ENCODE data around the gene ARHGEF28.

ARHGEF28 gene

GRCh38 chr5:73625944-73626811, at the start of gene ARHGEF28:
TSS of gene ARHGEF28 (plus strand) at chr5:73626196. CDS start at chr5:73684852, 58,656 bp downstream.
- DNase-seq (ENCODE audit: low read depth), result no peak

- DNase-seq (ENCODE audit: low read depth), result no peak
Measured at GRCh38 chr5:73582285-73583145, 43.5 kb upstream of the ARHGEF28 start.

- DNase-seq (ENCODE audit: low read depth), result no peak
Measured at GRCh38 chr5:73587923-73588322, 38.1 kb upstream of the ARHGEF28 start.

- DNase-seq (ENCODE audit: low read depth), result peak; percentile 7
Measured at GRCh38 chr5:73591102-73591695, 34.8 kb upstream of the ARHGEF28 start.

GRCh38 chr5:73591698-73592501, 34.1 kb upstream of the ARHGEF28 start:
- no peak for DNase-seq (ENCODE audit: low read depth)

DNA sequence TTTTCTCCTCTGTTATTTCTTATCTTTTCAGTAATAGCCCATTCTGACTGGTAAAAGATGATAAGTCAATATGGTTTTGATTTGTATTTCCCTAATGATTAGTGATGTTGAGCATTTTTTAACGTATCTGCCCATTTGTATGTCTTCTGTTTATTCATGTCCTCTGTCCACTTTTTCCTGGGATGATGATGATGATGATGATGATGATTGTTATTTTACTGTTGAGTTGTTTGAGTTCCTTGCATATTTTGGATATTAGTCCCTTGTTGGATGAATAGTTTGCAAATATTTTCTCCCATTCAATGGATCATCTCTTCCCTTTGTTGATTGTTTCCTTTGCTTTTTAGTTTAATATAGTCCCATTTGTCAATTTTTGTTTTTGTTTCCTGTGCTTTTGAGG, 33.4 kb upstream of the ARHGEF28 start:
- DNase-seq (ENCODE audit: low read depth), result no peak

GRCh38 chr5:73596705-73597328, 29.2 kb upstream of the ARHGEF28 start:
- DNase-seq (ENCODE audit: low read depth), result no peak

DNA sequence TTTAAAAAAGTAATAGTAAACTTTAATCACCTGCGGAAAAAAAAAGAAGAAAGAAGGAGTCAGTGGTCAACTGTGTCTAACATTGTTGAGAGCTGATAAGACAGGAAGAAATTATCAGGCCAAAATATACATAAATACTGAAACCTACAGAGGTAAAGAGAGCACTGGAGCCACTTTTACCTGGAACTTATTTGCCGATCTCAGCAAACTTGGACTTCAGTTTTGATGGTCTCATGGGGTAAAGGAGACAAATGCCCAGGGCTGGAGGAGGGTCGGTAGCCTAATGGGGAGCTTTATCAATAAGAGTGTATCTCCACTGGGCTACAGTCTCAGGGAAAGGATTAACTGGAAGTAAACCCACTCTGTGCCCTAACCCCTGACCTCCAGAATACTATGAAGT, 26.6 kb upstream of the ARHGEF28 start:
- DNase-seq (ENCODE audit: low read depth), result no peak

- no peak for DNase-seq (ENCODE audit: low read depth)
Measured at GRCh38 chr5:73603998-73604397, 22.0 kb upstream of the ARHGEF28 start.

DNA sequence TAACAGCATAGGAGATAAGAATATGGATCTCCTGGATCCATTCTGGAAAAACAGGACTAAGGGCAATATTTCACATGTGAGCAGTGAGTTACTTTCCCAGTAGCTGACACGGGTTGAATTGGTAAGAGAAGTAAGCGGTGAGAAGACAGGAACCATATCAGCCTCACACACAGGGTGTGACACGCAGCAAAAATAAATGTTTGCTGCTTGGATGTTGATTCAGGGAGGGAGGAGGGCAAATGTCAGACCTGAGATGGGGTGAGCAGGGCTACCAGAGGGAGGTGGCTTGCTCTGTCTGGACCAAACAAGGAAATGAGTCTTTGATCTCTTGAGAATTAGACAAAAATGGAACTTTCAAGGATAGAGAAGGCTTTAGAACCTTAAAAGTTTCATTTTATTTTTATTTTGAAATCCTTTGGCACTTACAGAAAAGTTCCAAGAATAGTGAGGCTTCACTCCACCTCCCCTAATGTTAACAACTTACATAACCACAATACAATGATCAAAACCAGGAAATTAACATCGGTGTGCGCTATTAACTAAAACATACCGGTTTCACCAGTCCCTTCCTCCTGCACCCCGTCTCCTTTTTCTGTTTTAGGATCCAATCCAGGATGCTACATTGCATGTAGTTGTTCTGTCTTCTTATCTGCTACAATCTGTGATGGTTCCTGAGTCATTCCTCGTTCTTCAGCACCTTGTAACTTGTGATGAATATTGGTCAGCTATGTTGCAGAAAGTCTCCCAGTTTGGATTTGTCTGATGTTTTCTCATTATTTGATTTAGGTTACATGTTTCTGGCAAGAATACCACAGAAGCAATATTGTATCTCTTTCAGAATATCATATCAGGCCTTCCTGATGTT, 20.5 kb upstream of the ARHGEF28 start:
- DNase-seq (ENCODE audit: low read depth), result no peak

DNA sequence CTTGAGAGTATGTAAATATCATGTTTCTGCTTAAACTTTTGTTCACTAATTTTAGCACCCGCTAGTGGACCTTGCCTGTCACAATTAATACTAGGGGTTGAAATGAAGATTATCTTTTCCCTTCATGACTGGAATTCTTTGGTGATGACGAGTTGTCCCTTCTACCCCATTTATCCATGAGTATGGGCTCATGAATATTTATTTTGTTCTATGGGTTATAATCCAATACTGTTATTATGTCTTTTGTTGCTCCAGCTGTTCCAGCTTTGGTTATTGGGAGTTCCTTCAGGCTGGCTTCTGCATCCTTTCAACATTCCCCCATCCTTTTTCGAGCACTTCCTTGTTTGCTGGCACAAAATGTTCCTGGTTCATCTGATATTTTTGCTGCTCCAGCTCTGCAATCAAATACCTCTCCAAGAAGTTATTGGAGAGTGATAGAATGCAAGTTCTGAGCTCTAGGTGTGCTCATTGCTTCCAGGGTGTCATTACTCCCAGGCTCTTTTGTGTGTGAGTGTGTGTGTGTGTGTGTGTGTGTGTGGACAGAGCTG, 19.7 kb upstream of the ARHGEF28 start:
- DNase-seq (ENCODE audit: low read depth), result no peak

DNA sequence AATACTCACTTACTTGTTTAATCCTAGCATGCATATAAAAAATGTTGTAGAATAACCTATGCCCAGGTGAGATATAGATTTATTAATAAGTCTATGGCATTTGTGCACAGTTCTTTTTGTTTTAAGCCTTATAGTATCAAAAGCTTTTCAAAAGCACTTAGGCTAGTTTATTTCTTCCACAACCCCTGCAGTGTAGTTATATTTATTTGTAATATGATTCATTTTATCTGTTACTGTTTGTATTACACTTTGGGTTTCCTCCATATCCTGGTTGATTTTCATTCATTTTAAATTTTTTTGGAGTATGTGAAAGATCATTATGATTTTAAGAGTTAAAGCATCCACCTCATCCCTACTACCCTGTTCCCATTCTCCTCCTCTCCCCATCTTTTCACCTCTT, 18.8 kb upstream of the ARHGEF28 start:
- DNase-seq (ENCODE audit: low read depth), result no peak

GRCh38 chr5:73612799-73613198, 13.2 kb upstream of the ARHGEF28 start:
- DNase-seq (ENCODE audit: low read depth), result no peak

GRCh38 chr5:73615085-73615484, 10.9 kb upstream of the ARHGEF28 start:
- no peak for DNase-seq (ENCODE audit: low read depth)

GRCh38 chr5:73615947-73616346, 10.0 kb upstream of the ARHGEF28 start:
- no peak for DNase-seq (ENCODE audit: low read depth)

DNA sequence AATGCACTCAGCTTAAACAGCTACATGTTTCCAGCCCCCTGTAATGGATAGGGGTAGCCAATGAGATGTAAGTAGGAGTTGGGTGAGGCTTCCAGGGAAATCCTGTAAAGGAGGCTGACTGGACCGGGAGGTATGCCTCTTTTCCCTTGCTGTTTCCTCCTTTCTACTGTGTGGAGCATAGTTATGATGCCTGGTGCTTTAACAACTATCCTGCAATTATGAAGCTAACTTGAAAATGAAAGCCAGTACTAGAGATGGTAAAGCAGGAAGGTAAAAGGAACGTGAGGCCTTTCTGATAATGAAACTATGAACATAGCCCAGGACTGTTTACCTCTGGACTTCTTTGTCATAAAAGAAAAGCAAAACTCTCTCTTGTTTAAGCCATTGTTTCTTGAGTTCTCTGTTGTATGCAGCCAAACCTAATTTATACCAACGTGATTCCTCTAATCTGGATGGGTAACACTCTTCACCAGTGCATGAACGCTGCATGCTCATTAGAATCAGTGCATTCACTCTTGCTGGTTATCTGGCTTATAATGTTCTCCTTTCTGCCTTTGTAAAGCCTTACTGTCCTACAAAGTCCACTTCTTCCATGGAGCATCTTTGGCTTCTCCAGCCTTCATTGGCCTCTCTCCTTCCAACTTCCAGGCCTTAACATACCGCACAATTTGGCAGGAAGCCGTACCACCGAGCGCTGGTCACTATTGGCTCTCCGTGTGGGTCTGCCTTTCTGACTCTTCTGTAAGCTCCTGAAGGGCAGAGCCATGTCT, 8.3 kb upstream of the ARHGEF28 start:
- no peak for DNase-seq (ENCODE audit: low read depth)

DNA sequence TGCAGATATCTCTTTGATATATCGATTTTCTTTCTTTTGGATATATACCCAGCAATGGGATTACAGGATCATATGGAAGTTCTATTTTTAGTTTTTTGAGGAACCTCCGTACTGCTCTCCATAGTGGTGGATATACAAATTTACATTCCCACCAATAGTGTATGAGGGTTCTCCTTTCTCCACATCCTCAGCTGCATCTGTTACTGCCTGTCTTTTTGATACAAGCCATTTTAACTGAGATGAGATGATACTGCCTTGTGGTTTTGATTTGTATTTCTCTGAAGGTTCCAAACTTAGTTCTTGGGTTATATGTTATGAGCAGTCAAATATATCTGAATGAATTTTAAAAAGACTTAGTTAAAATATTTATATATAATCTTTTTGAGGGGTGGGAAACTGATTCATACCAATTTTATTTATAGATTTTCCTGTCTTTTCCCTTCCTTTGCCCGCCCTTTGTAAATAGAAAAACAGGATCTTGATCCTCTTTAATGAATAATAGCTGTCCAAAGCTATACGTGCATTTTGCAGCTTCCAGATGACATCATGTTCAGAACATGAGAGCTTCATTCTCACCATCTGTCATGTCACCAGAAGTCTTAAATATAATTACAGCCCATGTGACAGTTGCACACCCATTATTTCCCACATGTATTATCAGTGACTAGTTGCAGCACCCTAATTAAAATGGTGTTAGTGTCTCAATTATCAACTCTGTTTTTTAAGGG, 6.2 kb upstream of the ARHGEF28 start:
- no peak for DNase-seq (ENCODE audit: low read depth)

GRCh38 chr5:73620334-73620687, 5.7 kb upstream of the ARHGEF28 start:
- no peak for DNase-seq (ENCODE audit: low read depth)

- no peak for DNase-seq (ENCODE audit: low read depth)
Measured at GRCh38 chr5:73623060-73623459, 2.9 kb upstream of the ARHGEF28 start.

All from T-helper 22 cell (primary cell).